CD4-positive, alpha-beta T cell treated with Interleukin-15 for 1 hour (primary cell): ENCODE measurements around the gene CROT.
A peak's percentile ranks its signal among the peaks of the same experiment; 100 is the strongest.

ENCODE experiments used
- DNase-seq: peaks from one replicate; pipeline ENCODE4 v3.0.0-alpha.2; 2020

The CROT gene

GRCh38 chr7:87345166-87345927 is at the start of gene CROT:
TSS of gene CROT (plus strand) at chr7:87345664. CDS start at chr7:87349069, 3,405 bp downstream.
- peak; percentile 90 for DNase-seq

GRCh38 chr7:87300756-87301155 is 44.7 kb upstream of the CROT start:
- DNase-seq: no peak

- no peak for DNase-seq
Measured at GRCh38 chr7:87310790-87311419, 34.6 kb upstream of the CROT start.

- peak; percentile 56 for DNase-seq
Measured at GRCh38 chr7:87312215-87312865, 33.1 kb upstream of the CROT start.

- no peak for DNase-seq
Measured at GRCh38 chr7:87316097-87316700, 29.3 kb upstream of the CROT start.

GRCh38 chr7:87316846-87317552 is 28.5 kb upstream of the CROT start:
- no peak for DNase-seq

- DNase-seq: no peak
Measured at GRCh38 chr7:87317691-87318245, 27.7 kb upstream of the CROT start.

- no peak for DNase-seq
Measured at GRCh38 chr7:87318741-87319140, 26.7 kb upstream of the CROT start.

- DNase-seq: peak; percentile 18
Measured at GRCh38 chr7:87319154-87319581, 26.3 kb upstream of the CROT start.

GRCh38 chr7:87322912-87323311 is 22.6 kb upstream of the CROT start:
- DNase-seq: no peak

- DNase-seq: no peak
Measured at GRCh38 chr7:87325576-87326370, 19.7 kb upstream of the CROT start.

GRCh38 chr7:87328281-87328680 is 17.2 kb upstream of the CROT start:
- DNase-seq: no peak

- no peak for DNase-seq
Measured at GRCh38 chr7:87330316-87330715, 15.1 kb upstream of the CROT start.

GRCh38 chr7:87330942-87331341 is 14.5 kb upstream of the CROT start:
- no peak for DNase-seq

GRCh38 chr7:87331687-87332252 is 13.7 kb upstream of the CROT start:
- no peak for DNase-seq

GRCh38 chr7:87332321-87332720 is 13.1 kb upstream of the CROT start:
- DNase-seq: no peak

- no peak for DNase-seq
Measured at GRCh38 chr7:87336136-87336535, 9.3 kb upstream of the CROT start.

GRCh38 chr7:87337331-87337730 is 8.1 kb upstream of the CROT start:
- DNase-seq: no peak

- no peak for DNase-seq
Measured at GRCh38 chr7:87339373-87339897, 6.0 kb upstream of the CROT start.

GRCh38 chr7:87341441-87341840 is 4.0 kb upstream of the CROT start:
- DNase-seq: no peak

GRCh38 chr7:87342231-87342630 is 3.2 kb upstream of the CROT start:
- no peak for DNase-seq
